HepG2 (cell line): ENCODE results near the gene RAMP3.

Experiments
- GLI4 ChIP-seq: sonication (generic); formaldehyde crosslinking; IDR thresholded peaks from 2 replicates; pipeline ENCODE4 v1.5.1; 2020; ENCODE audit warnings: missing genetic modification reagents, mild to moderate bottlenecking, moderate library complexity, borderline replicate concordance
- POLR2AphosphoS5 ChIP-seq: IDR thresholded peaks from 2 replicates; pipeline ENCODE4 v1.6.1; 2012; ENCODE audit warnings: low read depth, low read length
- SMARCE1 ChIP-seq: fragments of 450-650 bp; IDR thresholded peaks from 2 replicates; pipeline ENCODE4 v1.6.1; 2017; ENCODE audit warnings: borderline replicate concordance
- ZNF3 ChIP-seq: IDR thresholded peaks from 2 replicates; pipeline ENCODE4 v1.7.0; 2017; ENCODE audit warnings: inconsistent platforms
- ZNF558 ChIP-seq: sonication (generic); formaldehyde crosslinking; IDR thresholded peaks from 2 replicates; pipeline ENCODE4 v1.9.0; 2022; ENCODE audit warnings: mild to moderate bottlenecking, missing genetic modification reagents, borderline replicate concordance
- TF ChIP-seq, protein P1 (sequence below): sonication (generic); formaldehyde crosslinking; IDR thresholded peaks from 2 replicates; pipeline ENCODE4 v1.5.0; 2020; ENCODE audit warnings: missing genetic modification reagents
- TF ChIP-seq, protein P2 (sequence below): sonication (generic); formaldehyde crosslinking; IDR thresholded peaks from 2 replicates; pipeline ENCODE4 v1.8.0; 2022; ENCODE audit warnings: mild to moderate bottlenecking, missing genetic modification reagents; ENCODE audit not compliant: insufficient replicate concordance

DNA sequence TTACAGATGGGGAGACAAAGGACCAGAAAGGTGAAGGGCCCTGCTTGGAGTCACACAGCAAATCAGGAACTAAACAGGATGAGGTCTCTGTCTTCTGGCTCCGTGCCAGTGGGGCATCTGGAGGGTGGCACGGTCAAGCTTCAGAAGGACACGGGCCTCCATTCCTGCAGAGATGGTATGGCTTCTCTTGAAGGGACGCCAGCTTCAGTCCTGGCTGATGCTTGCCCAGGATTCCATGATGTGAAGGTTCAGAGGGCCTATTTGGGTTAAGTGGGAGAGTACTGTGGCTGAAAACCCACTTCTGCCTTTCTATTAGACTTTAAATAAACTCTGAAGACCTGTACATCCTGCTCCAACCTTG, 6.1 kb downstream of the RAMP3 start:
- TF ChIP-seq GLI4 (CRISPR knock-in tag) (no peak), POLR2AphosphoS5 (no peak), ZNF558 (CRISPR knock-in tag) (no peak), SMARCE1 (no peak), ZNF3 (CRISPR knock-in tag) (no peak)
- TF ChIP-seq, protein P1, sequence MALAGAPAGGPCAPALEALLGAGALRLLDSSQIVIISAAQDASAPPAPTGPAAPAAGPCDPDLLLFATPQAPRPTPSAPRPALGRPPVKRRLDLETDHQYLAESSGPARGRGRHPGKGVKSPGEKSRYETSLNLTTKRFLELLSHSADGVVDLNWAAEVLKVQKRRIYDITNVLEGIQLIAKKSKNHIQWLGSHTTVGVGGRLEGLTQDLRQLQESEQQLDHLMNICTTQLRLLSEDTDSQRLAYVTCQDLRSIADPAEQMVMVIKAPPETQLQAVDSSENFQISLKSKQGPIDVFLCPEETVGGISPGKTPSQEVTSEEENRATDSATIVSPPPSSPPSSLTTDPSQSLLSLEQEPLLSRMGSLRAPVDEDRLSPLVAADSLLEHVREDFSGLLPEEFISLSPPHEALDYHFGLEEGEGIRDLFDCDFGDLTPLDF (CRISPR knock-in tag), result no peak
- TF ChIP-seq, protein P2, sequence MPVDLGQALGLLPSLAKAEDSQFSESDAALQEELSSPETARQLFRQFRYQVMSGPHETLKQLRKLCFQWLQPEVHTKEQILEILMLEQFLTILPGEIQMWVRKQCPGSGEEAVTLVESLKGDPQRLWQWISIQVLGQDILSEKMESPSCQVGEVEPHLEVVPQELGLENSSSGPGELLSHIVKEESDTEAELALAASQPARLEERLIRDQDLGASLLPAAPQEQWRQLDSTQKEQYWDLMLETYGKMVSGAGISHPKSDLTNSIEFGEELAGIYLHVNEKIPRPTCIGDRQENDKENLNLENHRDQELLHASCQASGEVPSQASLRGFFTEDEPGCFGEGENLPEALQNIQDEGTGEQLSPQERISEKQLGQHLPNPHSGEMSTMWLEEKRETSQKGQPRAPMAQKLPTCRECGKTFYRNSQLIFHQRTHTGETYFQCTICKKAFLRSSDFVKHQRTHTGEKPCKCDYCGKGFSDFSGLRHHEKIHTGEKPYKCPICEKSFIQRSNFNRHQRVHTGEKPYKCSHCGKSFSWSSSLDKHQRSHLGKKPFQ (CRISPR knock-in tag), result no peak
